Endodermal cell (in vitro differentiated cells): Measurements from ENCODE around the gene RIT2. TPM values are rescaled to one million over a fixed set of nuclear protein-coding genes. Genes with fewer than 3 reads are reported as not detected.

Source experiments
- DNase-seq: peaks from one replicate; pipeline ENCODE4 v3.0.0-alpha.2; 2017
- H3K27ac ChIP-seq: 2 replicates; pipeline ENCODE4 v1.5.1; 2013; ENCODE audit warnings: mild to moderate bottlenecking, low read depth, low read length, moderate library complexity
- H3K27me3 ChIP-seq: 2 replicates; pipeline ENCODE4 v1.6.1; 2013; ENCODE audit warnings: mild to moderate bottlenecking, low read length, moderate library complexity; ENCODE audit not compliant: insufficient read depth, control insufficient read depth, poor library complexity, severe bottlenecking
- H3K36me3 ChIP-seq: 2 replicates; pipeline ENCODE4 v1.7.0; 2013; ENCODE audit warnings: mild to moderate bottlenecking, low read length, moderate library complexity; ENCODE audit not compliant: control insufficient read depth, insufficient read depth
- H3K4me1 ChIP-seq: one replicate; pipeline ENCODE4 v1.7.0; 2013; ENCODE audit warnings: low read length; ENCODE audit not compliant: control insufficient read depth, insufficient read depth
- H3K4me3 ChIP-seq: 2 replicates; pipeline ENCODE4 v1.5.1; 2013; ENCODE audit warnings: mild to moderate bottlenecking, low read length, moderate library complexity
- H3K9ac ChIP-seq: 2 replicates; pipeline ENCODE4 v1.6.1; 2013; ENCODE audit warnings: mild to moderate bottlenecking, low read length, moderate library complexity; ENCODE audit not compliant: poor library complexity, severe bottlenecking; ENCODE audit errors: extremely low read depth
- H3K9me3 ChIP-seq: 2 replicates; pipeline ENCODE4 v1.6.1; 2013; ENCODE audit warnings: mild to moderate bottlenecking, low read length, moderate library complexity; ENCODE audit not compliant: control insufficient read depth
- H3K27ac Mint-ChIP-seq: 2 replicates; pipeline ENCODE4 v1.8.0; 2020; ENCODE audit warnings: mixed read lengths
- H3K27me3 Mint-ChIP-seq: 2 replicates; pipeline ENCODE4 v1.8.0; 2021; ENCODE audit warnings: mild to moderate bottlenecking, mixed read lengths; ENCODE audit not compliant: insufficient read depth
- H3K36me3 Mint-ChIP-seq: 2 replicates; pipeline ENCODE4 v1.8.0; 2020; ENCODE audit warnings: low read depth, mixed read lengths
- H3K4me1 Mint-ChIP-seq: 2 replicates; pipeline ENCODE4 v1.8.0; 2020; ENCODE audit warnings: mixed read lengths
- H3K4me3 Mint-ChIP-seq: 2 replicates; pipeline ENCODE4 v1.8.0; 2020; ENCODE audit warnings: mild to moderate bottlenecking, moderate library complexity, mixed read lengths
- H3K9me3 Mint-ChIP-seq: 2 replicates; pipeline ENCODE4 v1.8.0; 2020; ENCODE audit warnings: mild to moderate bottlenecking, mixed read lengths
- CTCF ChIP-seq: fragments of 200-600 bp; sonication (generic); conservative IDR thresholded peaks from 2 replicates; pipeline ENCODE4 v1.5.0; 2021; ENCODE audit warnings: antibody characterized with exemption, mild to moderate bottlenecking
- WGBS, 2 experiments: methylation state at CpG; one replicate each; pipeline versions ENCODE4 v1.1.5 to v1.1.7; 2013; ENCODE audit warnings: missing lambda C conversion rate in 2 of 2, mixed read lengths in 1 of 2; ENCODE audit not compliant: insufficient coverage in 1 of 2, insufficient read length in 1 of 2; 5-methylcytosine and 5-hydroxymethylcytosine counted together
- total RNA-seq, 2 donors: library from RNA; stranded (reverse); fragmentation: NEBNext Ultra II Directional in 1 of 2; extraction: Animal tissue kit (Norgen Biotek cat#: 25700) in 1 of 2; gene quantifications; 2 replicates in 1 of 2; 3 replicates in 1 of 2; pipeline ENCODE4 v1.2.1, GENCODE V29; 2021

RIT2 gene
- total RNA-seq, 2 donors from 2014 or later: 0.81 TPM; not detected in 1

GRCh38 chr18:42828881-42829280 is 286.6 kb downstream of the RIT2 start:
- H3K27me3 ChIP-seq: no peaks in the 10 kb centered on the region
- Mint-ChIP-seq H3K4me1 (peaks cover 12% of the 10 kb centered on the region), H3K9me3 (no peaks in the 10 kb centered on the region), H3K27ac (no peak overlapping the region), H3K4me3 (no peak overlapping the region), H3K27me3 (no peaks in the 10 kb centered on the region), H3K36me3 (no peaks in the 10 kb centered on the region)
- H3K4me1 ChIP-seq: peaks cover 3% of the 10 kb centered on the region
- H3K4me3 ChIP-seq: no peak overlapping the region
- TF ChIP-seq CTCF: no peak
- no peak overlapping the region for H3K9ac ChIP-seq
- H3K27ac ChIP-seq: no peak overlapping the region
- DNase-seq: no peak
- no peaks in the 10 kb centered on the region for H3K36me3 ChIP-seq
- no peaks in the 10 kb centered on the region for H3K9me3 ChIP-seq
- WGBS, 2 experiments: 92% methylated on average over 1 of the region's 1 CpG; no CpG with 5 or more reads in 1 of the 2 experiments

DNA sequence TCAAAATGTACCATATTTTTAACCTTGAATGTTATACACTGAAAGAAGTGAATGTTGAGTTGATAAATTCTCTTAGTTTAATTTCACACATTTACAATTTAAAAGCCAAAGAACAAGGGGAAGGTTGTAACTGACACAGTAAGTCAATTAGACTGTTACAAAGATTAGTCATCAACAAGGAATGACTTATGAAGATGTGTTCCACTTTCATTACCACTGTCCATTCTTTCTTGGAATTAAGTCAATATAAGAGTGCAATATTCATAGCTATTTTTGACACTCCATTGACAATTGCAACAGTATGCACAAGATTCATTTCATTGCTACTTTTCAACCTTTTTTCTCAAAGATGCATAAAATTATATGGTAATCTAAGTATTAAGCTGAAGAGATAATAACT is 291.3 kb downstream of the RIT2 start:
- H3K4me3 Mint-ChIP-seq: no peak overlapping the region
- H3K27me3 Mint-ChIP-seq: no peaks in the 10 kb centered on the region
- H3K4me1 Mint-ChIP-seq: peaks cover 5% of the 10 kb centered on the region
- no peak overlapping the region for H3K4me3 ChIP-seq
- H3K27ac Mint-ChIP-seq: no peak overlapping the region
- no peak for TF ChIP-seq CTCF
- DNase-seq: no peak
- no peaks in the 10 kb centered on the region for H3K9me3 Mint-ChIP-seq
- no peaks in the 10 kb centered on the region for H3K4me1 ChIP-seq
- no peaks in the 10 kb centered on the region for H3K27me3 ChIP-seq
- no peaks in the 10 kb centered on the region for H3K9me3 ChIP-seq
- H3K36me3 Mint-ChIP-seq: no peaks in the 10 kb centered on the region
- no peaks in the 10 kb centered on the region for H3K36me3 ChIP-seq
- no peak overlapping the region for H3K27ac ChIP-seq
- H3K9ac ChIP-seq: no peak overlapping the region

- Mint-ChIP-seq H3K4me1 (peaks cover 12% of the 10 kb centered on the region), H3K9me3 (no peaks in the 10 kb centered on the region), H3K27ac (no peak overlapping the region), H3K27me3 (no peaks in the 10 kb centered on the region), H3K4me3 (no peak overlapping the region), H3K36me3 (no peaks in the 10 kb centered on the region)
- Histone ChIP-seq H3K9me3 (no peaks in the 10 kb centered on the region), H3K36me3 (no peaks in the 10 kb centered on the region), H3K9ac (no peak overlapping the region), H3K27me3 (no peaks in the 10 kb centered on the region), H3K4me3 (no peak overlapping the region), H3K4me1 (no peaks in the 10 kb centered on the region), H3K27ac (no peak overlapping the region)
- TF ChIP-seq CTCF: no peak
- 92 to 95% methylated on average over 3 of the region's 3 CpGs for WGBS, 2 experiments
- no peak for DNase-seq
These were observed 292.8 kb downstream of the RIT2 start for GRCh38 chr18:42822711-42823110.
